Mammary epithelial cell (primary cell): ENCODE measurements around the gene SLCO4A1.

ENCODE experiments used
- CTCF ChIP-seq, 2 donors: IDR thresholded peaks in 1 of 2; conservative IDR thresholded peaks in 1 of 2; 2 replicates each; pipeline ENCODE4 v1.5.1; 2011 to 2012; ENCODE audit warnings: inconsistent platforms in 2 of 2, low read length in 2 of 2, mild to moderate bottlenecking in 2 of 2, control low read depth in 1 of 2, low read depth in 1 of 2; ENCODE audit not compliant: insufficient read depth in 1 of 2; ENCODE audit errors: extremely low read depth in 1 of 2
- EZH2 ChIP-seq: IDR thresholded peaks from 2 replicates; pipeline ENCODE4 v1.6.1; 2012; ENCODE audit warnings: low read length, inconsistent platforms, borderline replicate concordance

DNA sequence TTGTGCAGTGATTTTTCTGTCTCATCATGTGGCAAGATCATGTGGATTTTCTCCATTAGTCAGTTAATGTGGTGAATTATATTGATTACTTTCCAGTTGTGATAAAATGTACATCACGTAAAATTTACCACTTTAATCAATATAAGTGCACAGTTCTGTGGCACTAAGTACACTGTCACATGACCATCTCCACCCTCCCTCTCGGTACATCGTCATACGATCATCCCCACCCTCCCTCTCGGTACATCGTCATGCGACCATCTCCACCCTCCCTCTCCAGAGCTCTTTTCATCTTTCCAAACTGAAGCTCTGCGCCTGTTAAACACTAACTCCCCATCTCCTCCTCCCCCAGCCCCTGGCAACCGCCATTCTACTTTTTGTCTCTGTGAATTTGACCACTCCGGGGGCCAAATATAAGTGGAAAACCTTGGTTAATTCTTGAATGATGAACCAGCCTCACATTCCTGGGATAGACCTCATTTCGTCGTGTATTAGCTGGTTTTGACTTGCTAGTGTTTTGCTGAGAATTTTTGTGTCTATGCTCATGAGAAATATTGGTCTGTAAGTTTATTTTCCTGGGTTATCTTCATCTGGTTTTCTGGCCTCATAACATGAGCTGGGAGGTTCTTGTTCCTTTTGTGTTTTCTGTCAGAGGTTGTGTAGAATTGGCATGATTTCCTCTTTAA is 77.1 kb downstream of the SLCO4A1 start:
- TF ChIP-seq EZH2 (no peak), CTCF (conservative IDR thresholded peaks at IDR 0.05 in 1 of 2, IDR thresholded peaks at IDR 0.05 in 1 of 2; ENCODE audit: extremely low read depth in 1 of 2, insufficient read depth in 1 of 2, low read depth in 1 of 2, low read length in 2 of 2) (no peak)
